ENCODE data around the gene SHROOM3. TPM values are rescaled to one million over a fixed set of nuclear protein-coding genes. Genes with fewer than 3 reads are reported as not detected.

The SHROOM3 gene
- total and polyA plus RNA-seq, 2 donors (not counting 1 experiment from before 2014, with no cell fraction given), result 0.91 to 1.5 TPM

GRCh38 chr4:76795243-76795642 lies 360.2 kb downstream of the SHROOM3 start:
- ChIA-PET POLR2A (no interaction called here), CTCF (no interaction called here)
- no peak overlapping the region for H2AFZ ChIP-seq (ENCODE audit: insufficient read depth, low read depth, low read length, poor library complexity, severe bottlenecking)
- H3K79me2 ChIP-seq (ENCODE audit: control insufficient read depth, insufficient read depth, low read length), result no peaks in the 10 kb centered on the region
- H4K20me1 ChIP-seq (ENCODE audit: control insufficient read depth, insufficient read depth, low read length, poor library complexity, severe bottlenecking), result no peaks in the 10 kb centered on the region
- peaks cover 10% of the 10 kb centered on the region for H3K27me3 Mint-ChIP-seq
- ATAC-seq (ENCODE audit: low read depth), result no peak
- intact Hi-C loops (cut with micrococcal nuclease), result no loop called here
- H3K4me3 Mint-ChIP-seq, result no peak overlapping the region
- no peak overlapping the region for H3K27ac ChIP-seq (ENCODE audit: low read length in 2 of 2)
- H3K36me3 ChIP-seq (replicated peaks in 1 of 2; ENCODE audit: control extremely low read depth in 1 of 2, control insufficient read depth in 1 of 2, extremely low read depth in 1 of 2, insufficient read depth in 2 of 2, low read length in 1 of 2), result no peaks in the 10 kb centered on the region
- H3K4me2 ChIP-seq (replicated peaks; ENCODE audit: low read depth, low read length, poor library complexity, severe bottlenecking), result no peak overlapping the region
- H3K4me3 ChIP-seq (ENCODE audit: control extremely low read depth in 1 of 5, extremely low read depth in 1 of 5, insufficient read depth in 1 of 5, low read depth in 2 of 5, low read length in 4 of 5), result no peak overlapping the region
- no peak overlapping the region for H3K27ac Mint-ChIP-seq
- no peaks in the 10 kb centered on the region for H3K4me1 Mint-ChIP-seq
- no peaks in the 10 kb centered on the region for H3K4me1 ChIP-seq (ENCODE audit: control insufficient read depth in 2 of 2, insufficient read depth in 2 of 2, low read length in 2 of 2)
- no peak overlapping the region for H3K9ac ChIP-seq (ENCODE audit: low read length)
- no peak for DNase-seq
- no peaks in the 10 kb centered on the region for H3K9me3 Mint-ChIP-seq (ENCODE audit: insufficient read depth)
- no peaks in the 10 kb centered on the region for H3K27me3 ChIP-seq (replicated peaks in 1 of 4; ENCODE audit: control extremely low read depth in 1 of 4, control insufficient read depth in 3 of 4, insufficient read depth in 4 of 4, low read length in 3 of 4)
- no peak for TF ChIP-seq CTCF (IDR thresholded peaks at IDR 0.05)
- no peak for TF ChIP-seq EZH2 (IDR thresholded peaks at IDR 0.05; ENCODE audit: borderline replicate concordance, insufficient read depth, low read depth, low read length, poor library complexity, severe bottlenecking)
- no peaks in the 10 kb centered on the region for H3K9me3 ChIP-seq (ENCODE audit: control extremely low read depth in 1 of 3, control insufficient read depth in 2 of 3, insufficient read depth in 1 of 3, low read length in 2 of 3)

- no peaks in the 10 kb centered on the region for H3K36me3 ChIP-seq (replicated peaks in 1 of 2; ENCODE audit: control extremely low read depth in 1 of 2, control insufficient read depth in 1 of 2, extremely low read depth in 1 of 2, insufficient read depth in 2 of 2, low read length in 1 of 2)
- H3K4me1 ChIP-seq (ENCODE audit: control insufficient read depth in 2 of 2, insufficient read depth in 2 of 2, low read length in 2 of 2), result no peaks in the 10 kb centered on the region
- DNase-seq (no peak), ATAC-seq (ENCODE audit: low read depth) (no peak)
- no peak overlapping the region for H2AFZ ChIP-seq (ENCODE audit: insufficient read depth, low read depth, low read length, poor library complexity, severe bottlenecking)
- peaks cover 0 to 9% (median 0%) of the 10 kb centered on the region in 3 donors for H3K9me3 ChIP-seq (ENCODE audit: control extremely low read depth in 1 of 3, control insufficient read depth in 2 of 3, insufficient read depth in 1 of 3, low read length in 2 of 3)
- 50% methylated on average over 6 of the region's 7 CpGs for WGBS (ENCODE audit: insufficient coverage)
- no peaks in the 10 kb centered on the region for H3K79me2 ChIP-seq (ENCODE audit: control insufficient read depth, insufficient read depth, low read length)
- H3K9ac ChIP-seq (ENCODE audit: low read length), result no peak overlapping the region
- CTCF ChIA-PET, result no interaction called here
- Mint-ChIP-seq H3K4me1 (no peaks in the 10 kb centered on the region), H3K27ac (no peak overlapping the region), H3K27me3 (peaks cover 34% of the 10 kb centered on the region), H3K4me3 (no peak overlapping the region), H3K9me3 (ENCODE audit: insufficient read depth) (no peaks in the 10 kb centered on the region)
- no peak overlapping the region for H3K27ac ChIP-seq (ENCODE audit: low read length in 2 of 2)
- peaks cover 0 to 2% (median 0%) of the 10 kb centered on the region in 4 experiments for H3K27me3 ChIP-seq (replicated peaks in 1 of 4; ENCODE audit: control extremely low read depth in 1 of 4, control insufficient read depth in 3 of 4, insufficient read depth in 4 of 4, low read length in 3 of 4)
- TF ChIP-seq CTCF (IDR thresholded peaks at IDR 0.05) (no peak), EZH2 (IDR thresholded peaks at IDR 0.05; ENCODE audit: borderline replicate concordance, insufficient read depth, low read depth, low read length, poor library complexity, severe bottlenecking) (no peak)
- H4K20me1 ChIP-seq (ENCODE audit: control insufficient read depth, insufficient read depth, low read length, poor library complexity, severe bottlenecking), result no peaks in the 10 kb centered on the region
- H3K4me2 ChIP-seq (replicated peaks; ENCODE audit: low read depth, low read length, poor library complexity, severe bottlenecking), result no peak overlapping the region
- POLR2A ChIA-PET, result no interaction called here
- H3K4me3 ChIP-seq (ENCODE audit: control extremely low read depth in 1 of 5, extremely low read depth in 1 of 5, insufficient read depth in 1 of 5, low read depth in 2 of 5, low read length in 4 of 5), result no peak overlapping the region
- intact Hi-C loops (cut with micrococcal nuclease), result no loop called here
Observed at GRCh38 chr4:76799140-76799539, 364.1 kb downstream of the SHROOM3 start.
